ENCODE measurements around the gene MRPL12.

MRPL12 gene

GRCh38 chr17:81702934-81703746 is at the start of gene MRPL12:
Gene MRPL12 (plus strand): TSS chr17:81703367. CDS start chr17:81703502, 135 bp downstream.
- Histone ChIP-seq H3K27me3 (ENCODE audit: insufficient read depth, low read length) (no peaks in the 10 kb centered on the region), H3K79me2 (ENCODE audit: control insufficient read depth, insufficient read depth, low read length, unreplicated experiment) (peaks cover 45% of the 10 kb centered on the region), H3K27ac (ENCODE audit: low read depth, low read length) (peak within 1 kb of the TSS; percentile 90), H2AFZ (ENCODE audit: low read length, unreplicated experiment) (peak within 1 kb of the TSS; percentile 39), H3K4me1 (ENCODE audit: control insufficient read depth, insufficient read depth, low read length, unreplicated experiment) (peaks cover 24% of the 10 kb centered on the region), H3K36me3 (ENCODE audit: insufficient read depth, low read length) (peaks cover 16% of the 10 kb centered on the region; the same call in 1 of the 2 replicates), H3K4me3 (ENCODE audit: low read depth, low read length) (peak within 1 kb of the TSS; percentile 86)

- Histone ChIP-seq H3K36me3 (ENCODE audit: insufficient read depth, low read length) (no peaks in the 10 kb centered on the region), H2AFZ (ENCODE audit: low read length, unreplicated experiment) (no peak overlapping the region), H3K27me3 (ENCODE audit: insufficient read depth, low read length) (no peaks in the 10 kb centered on the region), H3K4me3 (ENCODE audit: low read depth, low read length) (no peak overlapping the region), H3K27ac (ENCODE audit: low read depth, low read length) (no peak overlapping the region), H3K4me1 (ENCODE audit: control insufficient read depth, insufficient read depth, low read length, unreplicated experiment) (peaks cover 5% of the 10 kb centered on the region), H3K79me2 (ENCODE audit: control insufficient read depth, insufficient read depth, low read length, unreplicated experiment) (no peaks in the 10 kb centered on the region)
These were observed 47.6 kb upstream of the MRPL12 start for GRCh38 chr17:81655378-81656117.

GRCh38 chr17:81656118-81656743 is 46.9 kb upstream of the MRPL12 start, which contains the start of gene PDE6G:
Gene PDE6G (minus strand): TSS chr17:81656542. CDS start chr17:81653305, 3,237 bp downstream.
- peaks cover 3% of the 10 kb centered on the region for H3K4me1 ChIP-seq (ENCODE audit: control insufficient read depth, insufficient read depth, low read length, unreplicated experiment)
- H3K4me3 ChIP-seq (ENCODE audit: low read depth, low read length), result no peak within 1 kb of the TSS
- no peak within 1 kb of the TSS for H2AFZ ChIP-seq (ENCODE audit: low read length, unreplicated experiment)
- no peaks in the 10 kb centered on the region for H3K79me2 ChIP-seq (ENCODE audit: control insufficient read depth, insufficient read depth, low read length, unreplicated experiment)
- no peak within 1 kb of the TSS for H3K27ac ChIP-seq (ENCODE audit: low read depth, low read length)
- H3K27me3 ChIP-seq (ENCODE audit: insufficient read depth, low read length), result no peaks in the 10 kb centered on the region
- no peaks in the 10 kb centered on the region for H3K36me3 ChIP-seq (ENCODE audit: insufficient read depth, low read length)

GRCh38 chr17:81656835-81657234 is 46.3 kb upstream of the MRPL12 start:
- H3K27ac ChIP-seq (ENCODE audit: low read depth, low read length), result no peak overlapping the region
- H3K4me3 ChIP-seq (ENCODE audit: low read depth, low read length), result no peak overlapping the region
- H3K36me3 ChIP-seq (ENCODE audit: insufficient read depth, low read length), result no peaks in the 10 kb centered on the region
- no peaks in the 10 kb centered on the region for H3K79me2 ChIP-seq (ENCODE audit: control insufficient read depth, insufficient read depth, low read length, unreplicated experiment)
- no peaks in the 10 kb centered on the region for H3K4me1 ChIP-seq (ENCODE audit: control insufficient read depth, insufficient read depth, low read length, unreplicated experiment)
- H2AFZ ChIP-seq (ENCODE audit: low read length, unreplicated experiment), result no peak overlapping the region
- no peaks in the 10 kb centered on the region for H3K27me3 ChIP-seq (ENCODE audit: insufficient read depth, low read length)

GRCh38 chr17:81659038-81659437 is 44.1 kb upstream of the MRPL12 start:
- Histone ChIP-seq H2AFZ (ENCODE audit: low read length, unreplicated experiment) (no peak overlapping the region), H3K4me3 (ENCODE audit: low read depth, low read length) (no peak overlapping the region), H3K27me3 (ENCODE audit: insufficient read depth, low read length) (no peaks in the 10 kb centered on the region), H3K27ac (ENCODE audit: low read depth, low read length) (no peak overlapping the region), H3K36me3 (ENCODE audit: insufficient read depth, low read length) (no peaks in the 10 kb centered on the region), H3K79me2 (ENCODE audit: control insufficient read depth, insufficient read depth, low read length, unreplicated experiment) (no peaks in the 10 kb centered on the region), H3K4me1 (ENCODE audit: control insufficient read depth, insufficient read depth, low read length, unreplicated experiment) (no peaks in the 10 kb centered on the region)

GRCh38 chr17:81660441-81660840 is 42.7 kb upstream of the MRPL12 start:
- peaks cover 6% of the 10 kb centered on the region for H3K4me1 ChIP-seq (ENCODE audit: control insufficient read depth, insufficient read depth, low read length, unreplicated experiment)
- H2AFZ ChIP-seq (ENCODE audit: low read length, unreplicated experiment), result no peak overlapping the region
- H3K36me3 ChIP-seq (ENCODE audit: insufficient read depth, low read length), result no peaks in the 10 kb centered on the region
- H3K4me3 ChIP-seq (ENCODE audit: low read depth, low read length), result no peak overlapping the region
- H3K79me2 ChIP-seq (ENCODE audit: control insufficient read depth, insufficient read depth, low read length, unreplicated experiment), result peaks cover 9% of the 10 kb centered on the region
- no peak overlapping the region for H3K27ac ChIP-seq (ENCODE audit: low read depth, low read length)
- no peaks in the 10 kb centered on the region for H3K27me3 ChIP-seq (ENCODE audit: insufficient read depth, low read length)

- Histone ChIP-seq H3K79me2 (ENCODE audit: control insufficient read depth, insufficient read depth, low read length, unreplicated experiment) (peaks cover 16% of the 10 kb centered on the region), H3K4me1 (ENCODE audit: control insufficient read depth, insufficient read depth, low read length, unreplicated experiment) (peaks cover 9% of the 10 kb centered on the region), H3K27me3 (ENCODE audit: insufficient read depth, low read length) (no peaks in the 10 kb centered on the region), H3K4me3 (ENCODE audit: low read depth, low read length) (no peak overlapping the region), H2AFZ (ENCODE audit: low read length, unreplicated experiment) (no peak overlapping the region), H3K36me3 (ENCODE audit: insufficient read depth, low read length) (no peaks in the 10 kb centered on the region), H3K27ac (ENCODE audit: low read depth, low read length) (no peak overlapping the region)
These were observed 41.2 kb upstream of the MRPL12 start for GRCh38 chr17:81662002-81662401.

GRCh38 chr17:81664051-81664470 is 39.1 kb upstream of the MRPL12 start:
- peaks cover 27% of the 10 kb centered on the region for H3K79me2 ChIP-seq (ENCODE audit: control insufficient read depth, insufficient read depth, low read length, unreplicated experiment)
- no peaks in the 10 kb centered on the region for H3K27me3 ChIP-seq (ENCODE audit: insufficient read depth, low read length)
- no peaks in the 10 kb centered on the region for H3K36me3 ChIP-seq (ENCODE audit: insufficient read depth, low read length)
- no peak overlapping the region for H3K4me3 ChIP-seq (ENCODE audit: low read depth, low read length)
- H2AFZ ChIP-seq (ENCODE audit: low read length, unreplicated experiment), result no peak overlapping the region
- no peak overlapping the region for H3K27ac ChIP-seq (ENCODE audit: low read depth, low read length)
- peaks cover 17% of the 10 kb centered on the region for H3K4me1 ChIP-seq (ENCODE audit: control insufficient read depth, insufficient read depth, low read length, unreplicated experiment)

GRCh38 chr17:81665205-81666091 is 37.7 kb upstream of the MRPL12 start:
- Histone ChIP-seq H2AFZ (ENCODE audit: low read length, unreplicated experiment) (peak overlapping the region; percentile 19), H3K4me3 (ENCODE audit: low read depth, low read length) (peak overlapping the region; percentile 85), H3K27me3 (ENCODE audit: insufficient read depth, low read length) (no peaks in the 10 kb centered on the region), H3K4me1 (ENCODE audit: control insufficient read depth, insufficient read depth, low read length, unreplicated experiment) (peaks cover 17% of the 10 kb centered on the region), H3K79me2 (ENCODE audit: control insufficient read depth, insufficient read depth, low read length, unreplicated experiment) (peaks cover 32% of the 10 kb centered on the region), H3K36me3 (ENCODE audit: insufficient read depth, low read length) (peaks cover 3% of the 10 kb centered on the region; the same call in 1 of the 2 replicates), H3K27ac (ENCODE audit: low read depth, low read length) (peak overlapping the region; percentile 57)

GRCh38 chr17:81666092-81666341 is 37.1 kb upstream of the MRPL12 start:
- Histone ChIP-seq H3K27ac (ENCODE audit: low read depth, low read length) (peak overlapping the region; percentile 57), H3K36me3 (ENCODE audit: insufficient read depth, low read length) (peaks cover 3% of the 10 kb centered on the region; the same call in 1 of the 2 replicates), H3K4me1 (ENCODE audit: control insufficient read depth, insufficient read depth, low read length, unreplicated experiment) (peaks cover 17% of the 10 kb centered on the region), H2AFZ (ENCODE audit: low read length, unreplicated experiment) (peak overlapping the region; percentile 19), H3K79me2 (ENCODE audit: control insufficient read depth, insufficient read depth, low read length, unreplicated experiment) (peaks cover 35% of the 10 kb centered on the region), H3K4me3 (ENCODE audit: low read depth, low read length) (peak overlapping the region; percentile 85), H3K27me3 (ENCODE audit: insufficient read depth, low read length) (no peaks in the 10 kb centered on the region)

Measured in ACC112 (cell line).